ENCODE results near the gene SNORC. TPM values are rescaled to one million over a fixed set of nuclear protein-coding genes. Genes with fewer than 3 reads are reported as not detected.

SNORC gene
- total RNA-seq, 1 experiment from 2014 or later: 3.4 TPM

- TF ChIP-seq OVOL2 (CRISPR knock-in tag; IDR thresholded peaks at IDR 0.05; ENCODE audit: borderline replicate concordance) (no peak), SP1 (CRISPR knock-in tag; conservative IDR thresholded peaks at IDR 0.05) (no peak), ZNF317 (CRISPR knock-in tag; IDR thresholded peaks at IDR 0.05; ENCODE audit: borderline replicate concordance, low read depth) (no peak), FOXP1 (CRISPR knock-in tag; IDR thresholded peaks at IDR 0.05; ENCODE audit: borderline replicate concordance) (no peak), PRRX2 (CRISPR knock-in tag; IDR thresholded peaks at IDR 0.05) (no peak), E2F1 (CRISPR knock-in tag; IDR thresholded peaks at IDR 0.05) (no peak), ELF4 (CRISPR knock-in tag; IDR thresholded peaks at IDR 0.05; ENCODE audit: low read depth) (no peak), ZNF232 (CRISPR knock-in tag; IDR thresholded peaks at IDR 0.05) (no peak), E2F5 (CRISPR knock-in tag; IDR thresholded peaks at IDR 0.05) (no peak), STAT6 (CRISPR knock-in tag; conservative IDR thresholded peaks at IDR 0.05; ENCODE audit: low read depth) (no peak)
- TF ChIP-seq, protein P1, sequence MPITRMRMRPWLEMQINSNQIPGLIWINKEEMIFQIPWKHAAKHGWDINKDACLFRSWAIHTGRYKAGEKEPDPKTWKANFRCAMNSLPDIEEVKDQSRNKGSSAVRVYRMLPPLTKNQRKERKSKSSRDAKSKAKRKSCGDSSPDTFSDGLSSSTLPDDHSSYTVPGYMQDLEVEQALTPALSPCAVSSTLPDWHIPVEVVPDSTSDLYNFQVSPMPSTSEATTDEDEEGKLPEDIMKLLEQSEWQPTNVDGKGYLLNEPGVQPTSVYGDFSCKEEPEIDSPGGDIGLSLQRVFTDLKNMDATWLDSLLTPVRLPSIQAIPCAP (CRISPR knock-in tag; IDR thresholded peaks at IDR 0.05): no peak
- H3K36me3 Mint-ChIP-seq: no peaks in the 10 kb centered on the region
- no peak for ATAC-seq
- no peaks in the 10 kb centered on the region for H3K9me3 Mint-ChIP-seq
- ChIA-PET CTCF (no interaction called here), POLR2A (no interaction called here)
- no peak for DNase-seq (ENCODE audit: low spot score)
- no peak overlapping the region for H3K4me3 Mint-ChIP-seq
- H3K4me1 Mint-ChIP-seq: peaks cover 22% of the 10 kb centered on the region
- H3K27ac Mint-ChIP-seq: no peak overlapping the region
- peaks cover 3% of the 10 kb centered on the region; the same call in 1 of the 2 replicates for H3K27me3 Mint-ChIP-seq (ENCODE audit: low read depth)
Observed at GRCh38 chr2:232892843-232893242, 22.8 kb downstream of the SNORC start.

- H3K27me3 Mint-ChIP-seq (ENCODE audit: low read depth): peaks cover 3% of the 10 kb centered on the region; the same call in 1 of the 2 replicates
- no peak overlapping the region for H3K27ac Mint-ChIP-seq
- H3K4me1 Mint-ChIP-seq: peaks cover 19% of the 10 kb centered on the region
- DNase-seq (ENCODE audit: low spot score): no peak
- H3K4me3 Mint-ChIP-seq: no peak overlapping the region
- no peak for ATAC-seq
- TF ChIP-seq HMGA2 (CRISPR knock-in tag; IDR thresholded peaks at IDR 0.05) (no peak), ZNF423 (CRISPR knock-in tag; IDR thresholded peaks at IDR 0.05) (no peak)
- ChIA-PET CTCF (interaction anchor here (0.9 to 1.4 kb wide), 2 partner anchors 32 to 135 kb away, joined by 3 read pairs; no protein-coding TSS in a partner anchor), POLR2A (no interaction called here)
- no peaks in the 10 kb centered on the region for H3K9me3 Mint-ChIP-seq
- H3K36me3 Mint-ChIP-seq: no peaks in the 10 kb centered on the region
Observed at GRCh38 chr2:232893834-232894233, 23.8 kb downstream of the SNORC start.

DNA sequence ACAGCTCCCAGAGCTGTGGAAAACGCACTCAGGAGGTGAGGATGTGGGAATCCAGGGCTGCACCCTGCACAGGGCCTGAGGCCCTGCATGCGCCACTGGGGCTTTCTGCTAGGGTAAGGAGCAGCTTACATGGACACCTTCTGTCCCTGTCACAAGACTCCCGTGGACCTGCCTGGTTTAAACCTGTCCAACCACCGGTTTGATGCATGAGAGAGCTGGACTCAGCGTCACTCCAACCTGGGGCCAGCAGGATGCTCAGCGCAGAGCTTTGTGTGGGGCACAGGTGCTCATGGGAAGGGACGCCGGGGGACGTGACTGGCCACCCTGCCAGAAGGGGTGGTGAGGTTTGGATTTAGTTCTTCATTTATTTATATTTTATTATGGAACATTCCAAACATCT is 24.2 kb downstream of the SNORC start:
- POLR2A ChIA-PET: no interaction called here
- no peak for DNase-seq (ENCODE audit: low spot score)
- TF ChIP-seq ZNF512 (CRISPR knock-in tag; IDR thresholded peaks at IDR 0.05; ENCODE audit: borderline replicate concordance) (no peak), ATF1 (CRISPR knock-in tag; IDR thresholded peaks at IDR 0.05) (no peak), ZNF232 (CRISPR knock-in tag; IDR thresholded peaks at IDR 0.05) (no peak), RELA (CRISPR knock-in tag; IDR thresholded peaks at IDR 0.05; ENCODE audit: borderline replicate concordance) (no peak), NR1H2 (CRISPR knock-in tag; IDR thresholded peaks at IDR 0.05) (no peak), SP1 (CRISPR knock-in tag; conservative IDR thresholded peaks at IDR 0.05) (no peak)
- TF ChIP-seq, protein P2, sequence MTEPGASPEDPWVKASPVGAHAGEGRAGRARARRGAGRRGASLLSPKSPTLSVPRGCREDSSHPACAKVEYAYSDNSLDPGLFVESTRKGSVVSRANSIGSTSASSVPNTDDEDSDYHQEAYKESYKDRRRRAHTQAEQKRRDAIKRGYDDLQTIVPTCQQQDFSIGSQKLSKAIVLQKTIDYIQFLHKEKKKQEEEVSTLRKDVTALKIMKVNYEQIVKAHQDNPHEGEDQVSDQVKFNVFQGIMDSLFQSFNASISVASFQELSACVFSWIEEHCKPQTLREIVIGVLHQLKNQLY (CRISPR knock-in tag; IDR thresholded peaks at IDR 0.05): no peak
- TF ChIP-seq, protein P3, sequence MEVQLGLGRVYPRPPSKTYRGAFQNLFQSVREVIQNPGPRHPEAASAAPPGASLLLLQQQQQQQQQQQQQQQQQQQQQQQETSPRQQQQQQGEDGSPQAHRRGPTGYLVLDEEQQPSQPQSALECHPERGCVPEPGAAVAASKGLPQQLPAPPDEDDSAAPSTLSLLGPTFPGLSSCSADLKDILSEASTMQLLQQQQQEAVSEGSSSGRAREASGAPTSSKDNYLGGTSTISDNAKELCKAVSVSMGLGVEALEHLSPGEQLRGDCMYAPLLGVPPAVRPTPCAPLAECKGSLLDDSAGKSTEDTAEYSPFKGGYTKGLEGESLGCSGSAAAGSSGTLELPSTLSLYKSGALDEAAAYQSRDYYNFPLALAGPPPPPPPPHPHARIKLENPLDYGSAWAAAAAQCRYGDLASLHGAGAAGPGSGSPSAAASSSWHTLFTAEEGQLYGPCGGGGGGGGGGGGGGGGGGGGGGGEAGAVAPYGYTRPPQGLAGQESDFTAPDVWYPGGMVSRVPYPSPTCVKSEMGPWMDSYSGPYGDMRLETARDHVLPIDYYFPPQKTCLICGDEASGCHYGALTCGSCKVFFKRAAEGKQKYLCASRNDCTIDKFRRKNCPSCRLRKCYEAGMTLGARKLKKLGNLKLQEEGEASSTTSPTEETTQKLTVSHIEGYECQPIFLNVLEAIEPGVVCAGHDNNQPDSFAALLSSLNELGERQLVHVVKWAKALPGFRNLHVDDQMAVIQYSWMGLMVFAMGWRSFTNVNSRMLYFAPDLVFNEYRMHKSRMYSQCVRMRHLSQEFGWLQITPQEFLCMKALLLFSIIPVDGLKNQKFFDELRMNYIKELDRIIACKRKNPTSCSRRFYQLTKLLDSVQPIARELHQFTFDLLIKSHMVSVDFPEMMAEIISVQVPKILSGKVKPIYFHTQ (CRISPR knock-in tag; IDR thresholded peaks at IDR 0.05): no peak
- TF ChIP-seq, protein P4, sequence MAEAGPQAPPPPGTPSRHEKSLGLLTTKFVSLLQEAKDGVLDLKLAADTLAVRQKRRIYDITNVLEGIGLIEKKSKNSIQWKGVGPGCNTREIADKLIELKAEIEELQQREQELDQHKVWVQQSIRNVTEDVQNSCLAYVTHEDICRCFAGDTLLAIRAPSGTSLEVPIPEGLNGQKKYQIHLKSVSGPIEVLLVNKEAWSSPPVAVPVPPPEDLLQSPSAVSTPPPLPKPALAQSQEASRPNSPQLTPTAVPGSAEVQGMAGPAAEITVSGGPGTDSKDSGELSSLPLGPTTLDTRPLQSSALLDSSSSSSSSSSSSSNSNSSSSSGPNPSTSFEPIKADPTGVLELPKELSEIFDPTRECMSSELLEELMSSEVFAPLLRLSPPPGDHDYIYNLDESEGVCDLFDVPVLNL (CRISPR knock-in tag; IDR thresholded peaks at IDR 0.05; ENCODE audit: borderline replicate concordance, low read depth): no peak

More for the DNA sequence above, 24.2 kb downstream of the SNORC start:
- no peaks in the 10 kb centered on the region for H3K36me3 Mint-ChIP-seq
- H3K27me3 Mint-ChIP-seq (ENCODE audit: low read depth): peaks cover 3% of the 10 kb centered on the region; the same call in 1 of the 2 replicates
- no peak for ATAC-seq
- H3K4me3 Mint-ChIP-seq: no peak overlapping the region
- peaks cover 19% of the 10 kb centered on the region for H3K4me1 Mint-ChIP-seq
- H3K27ac Mint-ChIP-seq: no peak overlapping the region
- no peaks in the 10 kb centered on the region for H3K9me3 Mint-ChIP-seq
- CTCF ChIA-PET: interaction anchor here (0.9 to 1.4 kb wide), 2 partner anchors 31 to 135 kb away, joined by 3 read pairs; no protein-coding TSS in a partner anchor
